Measurements from ENCODE around the gene UQCR10. TPM values are rescaled to one million over a fixed set of nuclear protein-coding genes. Genes with fewer than 3 reads are reported as not detected.

The UQCR10 gene
- total and polyA plus RNA-seq, 9 of the 15 experiments (the other 6 are each of a cell fraction or from before 2014, with no cell fraction given): 128 to 903 (median 163) TPM

DNA sequence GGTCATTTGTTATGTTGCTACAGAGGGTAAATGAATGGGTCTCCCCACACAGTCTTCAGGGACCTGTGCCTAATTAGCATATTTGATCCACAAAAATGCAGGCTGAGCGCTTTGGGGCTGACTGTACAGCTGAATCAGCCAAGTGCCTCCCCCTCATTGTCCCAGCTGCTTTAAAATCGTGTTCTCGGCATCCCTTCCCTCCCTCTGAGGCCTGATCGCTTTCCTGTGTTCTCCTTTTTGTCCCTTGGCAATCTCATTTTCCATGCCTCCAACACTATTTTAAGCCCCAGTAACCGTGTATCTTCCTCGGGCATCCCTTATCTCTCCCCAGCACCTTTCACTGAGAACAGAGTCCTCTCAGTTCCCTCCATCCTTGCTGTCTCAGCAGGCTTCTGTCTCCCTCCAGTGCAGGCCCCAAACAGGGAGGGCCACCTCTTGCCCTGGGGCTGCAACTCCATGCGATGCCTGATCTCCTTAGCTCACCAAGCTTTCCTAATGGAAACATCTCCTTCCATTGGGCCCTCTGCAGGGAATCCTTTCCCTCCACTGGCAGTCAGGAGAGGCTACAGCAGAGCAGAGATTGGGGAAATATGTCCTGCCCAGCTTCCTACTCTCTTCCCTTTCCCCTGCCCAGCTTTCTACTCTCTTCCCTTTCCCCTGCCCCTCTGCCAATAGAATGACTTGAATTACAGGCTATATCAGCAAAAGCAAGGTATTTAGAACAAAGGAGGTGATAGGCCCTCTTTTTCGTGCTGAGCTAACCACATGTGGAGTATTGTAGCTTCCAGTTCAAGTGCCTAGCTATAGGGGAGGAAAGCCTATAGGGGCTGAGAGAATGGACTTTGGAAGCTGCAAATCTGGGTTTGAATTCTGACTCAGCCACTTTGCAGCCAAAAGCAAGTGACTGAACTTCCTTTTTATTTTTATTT is 13.8 kb downstream of the UQCR10 start (continued):
- TF ChIP-seq, protein P1, sequence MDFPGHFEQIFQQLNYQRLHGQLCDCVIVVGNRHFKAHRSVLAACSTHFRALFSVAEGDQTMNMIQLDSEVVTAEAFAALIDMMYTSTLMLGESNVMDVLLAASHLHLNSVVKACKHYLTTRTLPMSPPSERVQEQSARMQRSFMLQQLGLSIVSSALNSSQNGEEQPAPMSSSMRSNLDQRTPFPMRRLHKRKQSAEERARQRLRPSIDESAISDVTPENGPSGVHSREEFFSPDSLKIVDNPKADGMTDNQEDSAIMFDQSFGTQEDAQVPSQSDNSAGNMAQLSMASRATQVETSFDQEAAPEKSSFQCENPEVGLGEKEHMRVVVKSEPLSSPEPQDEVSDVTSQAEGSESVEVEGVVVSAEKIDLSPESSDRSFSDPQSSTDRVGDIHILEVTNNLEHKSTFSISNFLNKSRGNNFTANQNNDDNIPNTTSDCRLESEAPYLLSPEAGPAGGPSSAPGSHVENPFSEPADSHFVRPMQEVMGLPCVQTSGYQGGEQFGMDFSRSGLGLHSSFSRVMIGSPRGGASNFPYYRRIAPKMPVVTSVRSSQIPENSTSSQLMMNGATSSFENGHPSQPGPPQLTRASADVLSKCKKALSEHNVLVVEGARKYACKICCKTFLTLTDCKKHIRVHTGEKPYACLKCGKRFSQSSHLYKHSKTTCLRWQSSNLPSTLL (IDR thresholded peaks at IDR 0.05): peak; percentile 39; the same call in 1 of the 2 replicates
- TF ChIP-seq MTA1 (IDR thresholded peaks at IDR 0.05; ENCODE audit: borderline replicate concordance) (peak; percentile 85; the same call in 1 of the 2 replicates), MCM3 (IDR thresholded peaks at IDR 0.05) (no peak), ZNF589 (CRISPR knock-in tag; IDR thresholded peaks at IDR 0.05; ENCODE audit: low read depth) (peak; percentile 73; the same call in 1 of the 2 replicates), ZNF696 (CRISPR knock-in tag; conservative IDR thresholded peaks at IDR 0.05) (no peak), HLTF (IDR thresholded peaks at IDR 0.05) (peak; percentile 74), SPI1 (IDR thresholded peaks at IDR 0.05; ENCODE audit: borderline replicate concordance, low read depth, low read length) (peak; percentile 73), BHLHE40 (IDR thresholded peaks at IDR 0.05; ENCODE audit: low read length) (peak; percentile 70), KAT2B (IDR thresholded peaks at IDR 0.05; ENCODE audit: low read depth, low read length) (no peak), HIVEP1 (CRISPR knock-in tag; IDR thresholded peaks at IDR 0.05) (no peak), STAT5A (IDR thresholded peaks at IDR 0.05; ENCODE audit: borderline replicate concordance, low read length) (peak; percentile 81), DMBX1 (CRISPR knock-in tag; IDR thresholded peaks at IDR 0.05; ENCODE audit: borderline replicate concordance) (peak; percentile 70)
- TF ChIP-seq, protein P2, sequence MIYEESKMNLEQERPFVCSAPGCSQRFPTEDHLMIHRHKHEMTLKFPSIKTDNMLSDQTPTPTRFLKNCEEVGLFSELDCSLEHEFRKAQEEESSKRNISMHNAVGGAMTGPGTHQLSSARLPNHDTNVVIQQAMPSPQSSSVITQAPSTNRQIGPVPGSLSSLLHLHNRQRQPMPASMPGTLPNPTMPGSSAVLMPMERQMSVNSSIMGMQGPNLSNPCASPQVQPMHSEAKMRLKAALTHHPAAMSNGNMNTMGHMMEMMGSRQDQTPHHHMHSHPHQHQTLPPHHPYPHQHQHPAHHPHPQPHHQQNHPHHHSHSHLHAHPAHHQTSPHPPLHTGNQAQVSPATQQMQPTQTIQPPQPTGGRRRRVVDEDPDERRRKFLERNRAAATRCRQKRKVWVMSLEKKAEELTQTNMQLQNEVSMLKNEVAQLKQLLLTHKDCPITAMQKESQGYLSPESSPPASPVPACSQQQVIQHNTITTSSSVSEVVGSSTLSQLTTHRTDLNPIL (CRISPR knock-in tag; IDR thresholded peaks at IDR 0.05): no peak
- TF ChIP-seq, protein P3, sequence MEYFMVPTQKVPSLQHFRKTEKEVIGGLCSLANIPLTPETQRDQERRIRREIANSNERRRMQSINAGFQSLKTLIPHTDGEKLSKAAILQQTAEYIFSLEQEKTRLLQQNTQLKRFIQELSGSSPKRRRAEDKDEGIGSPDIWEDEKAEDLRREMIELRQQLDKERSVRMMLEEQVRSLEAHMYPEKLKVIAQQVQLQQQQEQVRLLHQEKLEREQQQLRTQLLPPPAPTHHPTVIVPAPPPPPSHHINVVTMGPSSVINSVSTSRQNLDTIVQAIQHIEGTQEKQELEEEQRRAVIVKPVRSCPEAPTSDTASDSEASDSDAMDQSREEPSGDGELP (CRISPR knock-in tag; IDR thresholded peaks at IDR 0.05; ENCODE audit: borderline replicate concordance): peak; percentile 95
- TF ChIP-seq, protein P4, sequence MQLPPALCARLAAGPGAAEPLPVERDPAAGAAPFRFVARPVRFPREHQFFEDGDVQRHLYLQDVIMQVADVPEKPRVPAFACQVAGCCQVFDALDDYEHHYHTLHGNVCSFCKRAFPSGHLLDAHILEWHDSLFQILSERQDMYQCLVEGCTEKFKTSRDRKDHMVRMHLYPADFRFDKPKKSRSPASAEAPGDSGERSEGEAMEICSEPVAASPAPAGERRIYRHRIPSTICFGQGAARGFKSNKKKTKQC (CRISPR knock-in tag; IDR thresholded peaks at IDR 0.05): no peak
- TF ChIP-seq, protein P5, sequence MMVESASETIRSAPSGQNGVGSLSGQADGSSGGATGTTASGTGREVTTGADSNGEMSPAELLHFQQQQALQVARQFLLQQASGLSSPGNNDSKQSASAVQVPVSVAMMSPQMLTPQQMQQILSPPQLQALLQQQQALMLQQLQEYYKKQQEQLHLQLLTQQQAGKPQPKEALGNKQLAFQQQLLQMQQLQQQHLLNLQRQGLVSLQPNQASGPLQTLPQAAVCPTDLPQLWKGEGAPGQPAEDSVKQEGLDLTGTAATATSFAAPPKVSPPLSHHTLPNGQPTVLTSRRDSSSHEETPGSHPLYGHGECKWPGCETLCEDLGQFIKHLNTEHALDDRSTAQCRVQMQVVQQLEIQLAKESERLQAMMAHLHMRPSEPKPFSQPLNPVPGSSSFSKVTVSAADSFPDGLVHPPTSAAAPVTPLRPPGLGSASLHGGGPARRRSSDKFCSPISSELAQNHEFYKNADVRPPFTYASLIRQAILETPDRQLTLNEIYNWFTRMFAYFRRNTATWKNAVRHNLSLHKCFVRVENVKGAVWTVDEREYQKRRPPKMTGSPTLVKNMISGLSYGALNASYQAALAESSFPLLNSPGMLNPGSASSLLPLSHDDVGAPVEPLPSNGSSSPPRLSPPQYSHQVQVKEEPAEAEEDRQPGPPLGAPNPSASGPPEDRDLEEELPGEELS (CRISPR knock-in tag; IDR thresholded peaks at IDR 0.05; ENCODE audit: borderline replicate concordance): no peak
- TF ChIP-seq, protein P6, sequence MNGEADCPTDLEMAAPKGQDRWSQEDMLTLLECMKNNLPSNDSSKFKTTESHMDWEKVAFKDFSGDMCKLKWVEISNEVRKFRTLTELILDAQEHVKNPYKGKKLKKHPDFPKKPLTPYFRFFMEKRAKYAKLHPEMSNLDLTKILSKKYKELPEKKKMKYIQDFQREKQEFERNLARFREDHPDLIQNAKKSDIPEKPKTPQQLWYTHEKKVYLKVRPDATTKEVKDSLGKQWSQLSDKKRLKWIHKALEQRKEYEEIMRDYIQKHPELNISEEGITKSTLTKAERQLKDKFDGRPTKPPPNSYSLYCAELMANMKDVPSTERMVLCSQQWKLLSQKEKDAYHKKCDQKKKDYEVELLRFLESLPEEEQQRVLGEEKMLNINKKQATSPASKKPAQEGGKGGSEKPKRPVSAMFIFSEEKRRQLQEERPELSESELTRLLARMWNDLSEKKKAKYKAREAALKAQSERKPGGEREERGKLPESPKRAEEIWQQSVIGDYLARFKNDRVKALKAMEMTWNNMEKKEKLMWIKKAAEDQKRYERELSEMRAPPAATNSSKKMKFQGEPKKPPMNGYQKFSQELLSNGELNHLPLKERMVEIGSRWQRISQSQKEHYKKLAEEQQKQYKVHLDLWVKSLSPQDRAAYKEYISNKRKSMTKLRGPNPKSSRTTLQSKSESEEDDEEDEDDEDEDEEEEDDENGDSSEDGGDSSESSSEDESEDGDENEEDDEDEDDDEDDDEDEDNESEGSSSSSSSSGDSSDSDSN (IDR thresholded peaks at IDR 0.05; ENCODE audit: borderline replicate concordance in 1 of 2, low read depth in 2 of 2, low read length in 2 of 2): peak in 1 of 2 experiments; percentile 74; a peak in 2 of 4 replicates
